Measurements from ENCODE around the gene CYBA.

The CYBA gene

DNA sequence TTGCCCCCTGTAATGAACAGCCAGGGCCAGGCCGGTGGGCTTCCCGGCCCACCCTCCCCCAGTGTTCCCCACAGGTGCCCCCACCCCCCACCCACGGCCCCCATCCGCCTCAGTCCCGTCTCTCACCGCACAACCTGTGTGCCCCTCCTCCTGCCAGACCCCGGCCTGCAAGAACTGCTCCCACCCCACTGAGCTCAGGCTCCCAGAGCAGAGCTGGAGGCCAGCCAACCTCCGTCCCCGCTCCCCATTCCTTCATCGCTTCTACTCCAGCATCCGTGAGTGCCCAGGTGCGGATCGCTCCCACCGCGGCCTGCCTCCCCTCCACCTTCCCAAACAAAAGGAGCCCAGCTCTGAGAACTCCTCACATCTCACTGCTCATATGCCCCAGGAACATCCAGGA, 7.9 kb upstream of the CYBA start:
- peaks cover 44% of the 10 kb centered on the region for H3K36me3 ChIP-seq (replicated peaks; ENCODE audit: low read depth, low read length)

DNA sequence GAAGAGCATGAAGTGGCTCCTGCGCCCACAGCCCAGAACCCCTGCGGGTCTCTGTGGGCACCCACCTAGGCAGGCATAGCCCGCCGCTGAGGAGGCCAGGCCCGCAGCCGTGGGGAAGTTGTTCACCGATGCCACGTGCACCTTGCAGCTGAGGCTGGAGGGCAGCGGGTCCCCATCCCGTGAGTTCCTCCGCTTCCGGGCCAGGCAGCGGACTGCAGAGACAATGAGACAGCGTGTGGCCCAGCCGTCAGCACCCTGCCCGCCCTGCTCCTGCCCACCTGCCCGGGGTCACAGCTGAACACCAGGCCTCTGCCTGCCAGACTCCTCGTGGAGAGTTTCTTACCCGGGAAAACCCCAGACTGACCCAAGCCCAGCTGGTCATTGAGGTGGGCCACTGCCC, 6.5 kb upstream of the CYBA start:
- Histone ChIP-seq H3K27ac (ENCODE audit: low read length) (no peak overlapping the region), H2AFZ (ENCODE audit: low read depth, low read length) (no peak overlapping the region), H4K20me1 (ENCODE audit: insufficient read depth, low read length) (peaks cover 33% of the 10 kb centered on the region), H3K79me2 (ENCODE audit: low read length) (peaks cover 43% of the 10 kb centered on the region), H3K27me3 (ENCODE audit: low read depth, low read length) (no peaks in the 10 kb centered on the region), H3K4me3 (ENCODE audit: low read length) (no peak overlapping the region), H3K4me2 (ENCODE audit: low read length) (no peak overlapping the region), H3K36me3 (replicated peaks; ENCODE audit: low read depth, low read length) (peaks cover 53% of the 10 kb centered on the region), H3K9me3 (ENCODE audit: insufficient read depth, low read length) (no peaks in the 10 kb centered on the region), H3K4me1 (ENCODE audit: low read length) (peaks cover 11% of the 10 kb centered on the region), H3K9ac (ENCODE audit: low read length) (no peak overlapping the region)
- no peak for TF ChIP-seq EZH2phosphoT487 (IDR thresholded peaks at IDR 0.05; ENCODE audit: low read depth)
- TF ChIP-seq, protein P1, sequence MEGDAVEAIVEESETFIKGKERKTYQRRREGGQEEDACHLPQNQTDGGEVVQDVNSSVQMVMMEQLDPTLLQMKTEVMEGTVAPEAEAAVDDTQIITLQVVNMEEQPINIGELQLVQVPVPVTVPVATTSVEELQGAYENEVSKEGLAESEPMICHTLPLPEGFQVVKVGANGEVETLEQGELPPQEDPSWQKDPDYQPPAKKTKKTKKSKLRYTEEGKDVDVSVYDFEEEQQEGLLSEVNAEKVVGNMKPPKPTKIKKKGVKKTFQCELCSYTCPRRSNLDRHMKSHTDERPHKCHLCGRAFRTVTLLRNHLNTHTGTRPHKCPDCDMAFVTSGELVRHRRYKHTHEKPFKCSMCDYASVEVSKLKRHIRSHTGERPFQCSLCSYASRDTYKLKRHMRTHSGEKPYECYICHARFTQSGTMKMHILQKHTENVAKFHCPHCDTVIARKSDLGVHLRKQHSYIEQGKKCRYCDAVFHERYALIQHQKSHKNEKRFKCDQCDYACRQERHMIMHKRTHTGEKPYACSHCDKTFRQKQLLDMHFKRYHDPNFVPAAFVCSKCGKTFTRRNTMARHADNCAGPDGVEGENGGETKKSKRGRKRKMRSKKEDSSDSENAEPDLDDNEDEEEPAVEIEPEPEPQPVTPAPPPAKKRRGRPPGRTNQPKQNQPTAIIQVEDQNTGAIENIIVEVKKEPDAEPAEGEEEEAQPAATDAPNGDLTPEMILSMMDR (IDR thresholded peaks at IDR 0.05; ENCODE audit: low read depth, low read length) = no peak

More for the DNA sequence above, 7.9 kb upstream of the CYBA start:
- H2AFZ ChIP-seq (ENCODE audit: low read depth, low read length) = no peak overlapping the region
- H3K79me2 ChIP-seq (ENCODE audit: low read length) = peaks cover 48% of the 10 kb centered on the region
- no peak overlapping the region for H3K27ac ChIP-seq (ENCODE audit: low read length)
- H3K27me3 ChIP-seq (ENCODE audit: low read depth, low read length) = no peaks in the 10 kb centered on the region
- no peak overlapping the region for H3K4me3 ChIP-seq (ENCODE audit: low read length)
- no peaks in the 10 kb centered on the region for H3K9me3 ChIP-seq (ENCODE audit: insufficient read depth, low read length)
- TF ChIP-seq EZH2phosphoT487 (IDR thresholded peaks at IDR 0.05; ENCODE audit: low read depth) = no peak
- TF ChIP-seq, protein P1 (IDR thresholded peaks at IDR 0.05; ENCODE audit: low read depth, low read length) = no peak
- peaks cover 8% of the 10 kb centered on the region for H3K4me1 ChIP-seq (ENCODE audit: low read length)
- H3K4me2 ChIP-seq (ENCODE audit: low read length) = no peak overlapping the region
- no peak overlapping the region for H3K9ac ChIP-seq (ENCODE audit: low read length)
- H4K20me1 ChIP-seq (ENCODE audit: insufficient read depth, low read length) = peaks cover 33% of the 10 kb centered on the region

DNA sequence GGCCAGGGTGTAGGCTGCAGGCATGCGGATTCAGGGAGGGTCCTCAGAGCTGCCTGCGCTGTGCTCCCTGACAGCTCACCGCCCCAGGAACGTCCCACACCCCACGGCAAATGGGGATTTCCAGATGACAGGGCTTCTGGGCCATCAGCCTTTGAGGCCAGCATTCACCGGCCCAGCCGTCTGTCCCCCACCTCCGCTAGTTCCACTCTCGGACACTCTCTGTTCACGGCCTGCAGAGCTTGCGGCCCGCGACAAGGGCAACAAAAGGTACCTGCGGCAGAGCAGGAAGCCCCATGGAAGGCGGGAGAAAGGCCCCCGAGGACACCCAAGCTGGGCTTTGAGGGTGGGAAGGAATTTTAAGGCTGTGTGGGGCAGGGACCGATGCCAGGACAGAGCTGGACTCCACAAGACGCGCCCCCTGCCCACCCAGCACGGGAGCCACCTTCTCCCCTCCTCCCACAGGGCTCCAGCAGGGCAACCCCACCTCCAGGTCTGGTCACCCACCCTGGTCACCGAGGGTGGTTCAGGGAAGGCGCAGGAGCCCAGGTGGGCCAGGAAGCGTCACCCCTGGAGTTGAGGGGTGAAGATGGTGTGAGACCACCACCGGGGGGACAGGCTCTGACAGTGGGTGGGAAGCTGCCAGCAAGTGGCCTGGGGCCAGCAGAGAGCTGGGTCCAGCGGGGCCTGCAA, 5.6 kb upstream of the CYBA start:
- Histone ChIP-seq H3K79me2 (ENCODE audit: low read length) (peaks cover 35% of the 10 kb centered on the region), H3K4me2 (ENCODE audit: low read length) (no peak overlapping the region), H3K4me3 (ENCODE audit: low read length) (no peak overlapping the region), H4K20me1 (ENCODE audit: insufficient read depth, low read length) (peaks cover 32% of the 10 kb centered on the region), H3K27ac (ENCODE audit: low read length) (no peak overlapping the region), H2AFZ (ENCODE audit: low read depth, low read length) (no peak overlapping the region), H3K4me1 (ENCODE audit: low read length) (peaks cover 18% of the 10 kb centered on the region), H3K9me3 (ENCODE audit: insufficient read depth, low read length) (no peaks in the 10 kb centered on the region), H3K36me3 (replicated peaks; ENCODE audit: low read depth, low read length) (peaks cover 55% of the 10 kb centered on the region), H3K9ac (ENCODE audit: low read length) (no peak overlapping the region), H3K27me3 (ENCODE audit: low read depth, low read length) (no peaks in the 10 kb centered on the region)
- TF ChIP-seq EZH2phosphoT487 (IDR thresholded peaks at IDR 0.05; ENCODE audit: low read depth) = no peak
- TF ChIP-seq, protein P1 (IDR thresholded peaks at IDR 0.05; ENCODE audit: low read depth, low read length) = no peak

DNA sequence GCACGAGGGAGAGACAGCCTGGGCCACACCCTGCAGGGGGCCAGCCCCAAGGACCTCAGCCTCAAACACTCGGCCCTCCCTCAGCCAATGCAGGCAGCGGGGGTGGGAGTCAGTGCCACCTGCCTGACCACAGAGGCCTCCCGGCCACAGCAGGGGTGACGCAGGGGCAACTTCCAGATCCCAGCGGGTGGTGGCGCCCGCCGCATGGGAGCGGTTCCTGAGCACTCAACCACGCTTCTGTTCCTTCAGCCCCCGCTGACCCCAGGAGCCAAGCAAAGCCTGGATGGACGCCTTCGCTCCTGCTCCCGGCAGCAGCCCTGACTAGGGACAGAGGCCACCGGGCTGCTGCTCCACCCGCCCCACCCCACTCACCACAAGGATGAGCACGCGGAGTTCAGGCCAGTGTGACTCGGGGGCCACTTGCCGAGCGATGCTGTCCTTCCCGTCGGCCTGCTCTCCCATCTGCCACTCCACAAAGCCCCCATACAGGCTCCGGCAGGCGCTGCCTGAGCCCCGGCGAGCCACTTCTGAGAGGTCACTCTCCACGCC, 5.0 kb upstream of the CYBA start:
- Histone ChIP-seq H3K36me3 (replicated peaks; ENCODE audit: low read depth, low read length) (peaks cover 52% of the 10 kb centered on the region), H3K27me3 (ENCODE audit: low read depth, low read length) (no peaks in the 10 kb centered on the region), H3K9me3 (ENCODE audit: insufficient read depth, low read length) (no peaks in the 10 kb centered on the region), H3K4me1 (ENCODE audit: low read length) (peaks cover 14% of the 10 kb centered on the region), H4K20me1 (ENCODE audit: insufficient read depth, low read length) (peaks cover 27% of the 10 kb centered on the region), H3K9ac (ENCODE audit: low read length) (no peak overlapping the region), H3K27ac (ENCODE audit: low read length) (no peak overlapping the region), H3K4me2 (ENCODE audit: low read length) (no peak overlapping the region), H3K4me3 (ENCODE audit: low read length) (no peak overlapping the region), H3K79me2 (ENCODE audit: low read length) (peaks cover 29% of the 10 kb centered on the region), H2AFZ (ENCODE audit: low read depth, low read length) (no peak overlapping the region)
- TF ChIP-seq, protein P1 (IDR thresholded peaks at IDR 0.05; ENCODE audit: low read depth, low read length) = no peak
- no peak for TF ChIP-seq EZH2phosphoT487 (IDR thresholded peaks at IDR 0.05; ENCODE audit: low read depth)

All from OCI-LY3 (cell line).